Cardiac muscle cell (in vitro differentiated cells and primary cell): ENCODE results near the gene DYNLRB1. TPM values are rescaled to one million over a fixed set of nuclear protein-coding genes. Genes with fewer than 3 reads are reported as not detected.

Experiments used
- DNase-seq, 2 donors: peaks; one replicate each; pipeline versions ENCODE4 v3.0.0 to v3.0.0-alpha.2; 2010 to 2017; ENCODE audit warnings: low read depth in 1 of 2, low spot score in 1 of 2
- H3K27ac ChIP-seq: fragments of 200-600 bp; sonication (generic); 2 replicates; pipeline ENCODE4 v1.5.1; 2016
- H3K27me3 ChIP-seq: fragments of 200-600 bp; sonication (generic); 2 replicates; pipeline ENCODE4 v1.6.0; 2016; ENCODE audit warnings: control low read depth
- H3K36me3 ChIP-seq: fragments of 200-600 bp; sonication (generic); 2 replicates; pipeline ENCODE4 v1.5.1; 2016; ENCODE audit warnings: control low read depth
- H3K4me1 ChIP-seq: fragments of 200-600 bp; sonication (generic); 2 replicates; pipeline ENCODE4 v1.8.1; 2017; ENCODE audit warnings: low read depth, mild to moderate bottlenecking, mixed run types
- H3K4me3 ChIP-seq: fragments of 200-600 bp; sonication (generic); 2 replicates; pipeline ENCODE4 v1.5.1; 2016; ENCODE audit warnings: mild to moderate bottlenecking
- H3K9me3 ChIP-seq: fragments of 200-600 bp; sonication (generic); 2 replicates; pipeline ENCODE4 v1.5.1; 2017; ENCODE audit warnings: low read depth, mild to moderate bottlenecking, control low read depth
- CTCF ChIP-seq: IDR thresholded peaks from 2 replicates; pipeline ENCODE4 v1.5.1; 2012; ENCODE audit warnings: low read depth, mild to moderate bottlenecking, low read length
- polyA plus RNA-seq: library from polyadenylated mRNA; unstranded; fragments of >200 nt; fragmentation: Nextera tagmentation; extraction: Ambion mirVana; gene quantifications from 2 replicates; pipeline ENCODE4 v1.2.1, GENCODE V29; 2016
- total RNA-seq: library from RNA; depleted of rRNA; stranded (reverse); fragments of >200 nt; gene quantifications from 2 replicates; pipeline ENCODE4 v1.2.3, GENCODE V29; 2016

Gene DYNLRB1
- total and polyA plus RNA-seq, 2 experiments from 2014 or later, result 155 to 330 TPM

GRCh38 chr20:34528921-34529297 is 12.7 kb downstream of the DYNLRB1 start:
- Histone ChIP-seq H3K9me3 (no peaks in the 10 kb centered on the region), H3K4me1 (no peaks in the 10 kb centered on the region), H3K27ac (no peak overlapping the region), H3K4me3 (no peak overlapping the region), H3K27me3 (no peaks in the 10 kb centered on the region), H3K36me3 (peaks cover 34% of the 10 kb centered on the region)
- TF ChIP-seq CTCF, result no peak
- DNase-seq, result no peak

- no peaks in the 10 kb centered on the region for H3K27me3 ChIP-seq
- no peaks in the 10 kb centered on the region for H3K4me1 ChIP-seq
- H3K36me3 ChIP-seq, result peaks cover 40% of the 10 kb centered on the region
- no peak for DNase-seq
- TF ChIP-seq CTCF, result no peak
- H3K9me3 ChIP-seq, result no peaks in the 10 kb centered on the region
- no peak overlapping the region for H3K4me3 ChIP-seq
- H3K27ac ChIP-seq, result no peak overlapping the region
Measured at GRCh38 chr20:34529742-34530141, 13.5 kb downstream of the DYNLRB1 start.

- H3K4me3 ChIP-seq, result no peak overlapping the region
- no peaks in the 10 kb centered on the region for H3K9me3 ChIP-seq
- no peaks in the 10 kb centered on the region for H3K27me3 ChIP-seq
- H3K27ac ChIP-seq, result no peak overlapping the region
- peak in 1 of 2 donors; percentile 17 for DNase-seq
- peaks cover 46% of the 10 kb centered on the region for H3K36me3 ChIP-seq
- TF ChIP-seq CTCF, result no peak
- no peaks in the 10 kb centered on the region for H3K4me1 ChIP-seq
Measured at GRCh38 chr20:34530342-34530741, 14.1 kb downstream of the DYNLRB1 start.

- peaks cover 53% of the 10 kb centered on the region for H3K36me3 ChIP-seq
- TF ChIP-seq CTCF, result no peak
Measured at GRCh38 chr20:34531608-34532265, 15.5 kb downstream of the DYNLRB1 start.

GRCh38 chr20:34532320-34532719 is 16.1 kb downstream of the DYNLRB1 start:
- peaks cover 50% of the 10 kb centered on the region for H3K36me3 ChIP-seq
- no peaks in the 10 kb centered on the region for H3K9me3 ChIP-seq
- no peaks in the 10 kb centered on the region for H3K27me3 ChIP-seq
- H3K4me3 ChIP-seq, result no peak overlapping the region
- H3K4me1 ChIP-seq, result no peaks in the 10 kb centered on the region
- TF ChIP-seq CTCF, result no peak
- H3K27ac ChIP-seq, result no peak overlapping the region
- no peak for DNase-seq

More at GRCh38 chr20:34531608-34532265, 15.5 kb downstream of the DYNLRB1 start:
- no peak for DNase-seq
- Histone ChIP-seq H3K27ac (no peak overlapping the region), H3K9me3 (no peaks in the 10 kb centered on the region), H3K27me3 (no peaks in the 10 kb centered on the region), H3K4me1 (no peaks in the 10 kb centered on the region), H3K4me3 (no peak overlapping the region)
